ENCODE results near the gene GPD2. TPM values are rescaled to one million over a fixed set of nuclear protein-coding genes. Genes with fewer than 3 reads are reported as not detected.

GPD2 gene
- total and polyA plus RNA-seq, 2 of the 8 experiments (the other 6 are each of a cell fraction or from before 2014, with no cell fraction given) = 8.4 to 43.1 TPM

GRCh38 chr2:156585457-156585856 lies 149.3 kb downstream of the GPD2 start:
- Histone ChIP-seq H3K14ac (ENCODE audit: insufficient read length) (no peak overlapping the region), H3K27ac (ENCODE audit: low read depth, low read length) (no peak overlapping the region), H4K8ac (ENCODE audit: extremely low read depth, insufficient read depth, low read length) (no peak overlapping the region), H4K5ac (ENCODE audit: insufficient read length, low read depth, low read length) (no peak overlapping the region), H3K4me1 (replicated peaks in 1 of 4; ENCODE audit: control insufficient read depth in 3 of 4, insufficient read depth in 4 of 4, low read length in 3 of 4) (peaks cover 0 to 4% (median 0%) of the 10 kb centered on the region in 4 experiments; a peak in 1 of 7 replicates), H4K91ac (replicated peaks; ENCODE audit: insufficient read length, low read length) (no peak overlapping the region), H2AK5ac (ENCODE audit: low read depth, low read length) (no peak overlapping the region), H3K23ac (ENCODE audit: insufficient read length) (no peak overlapping the region), H3K18ac (ENCODE audit: extremely low read depth, low read length) (no peak overlapping the region), H3K23me2 (ENCODE audit: low read depth, low read length) (no peaks in the 10 kb centered on the region), H3K79me1 (ENCODE audit: low read depth, low read length) (no peaks in the 10 kb centered on the region), H2BK15ac (ENCODE audit: low read length) (no peak overlapping the region), H3K36me3 (ENCODE audit: control insufficient read depth in 2 of 4, insufficient read depth in 4 of 4, low read length in 3 of 4) (no peaks in the 10 kb centered on the region), H2BK12ac (ENCODE audit: low read depth, low read length) (no peak overlapping the region), H4K20me1 (replicated peaks in 1 of 2; ENCODE audit: control insufficient read depth in 1 of 2, insufficient read depth in 2 of 2, low read length in 2 of 2) (no peaks in the 10 kb centered on the region), H2BK120ac (replicated peaks; ENCODE audit: low read depth, low read length) (no peak overlapping the region), H3K27me3 (replicated peaks in 1 of 4; ENCODE audit: control insufficient read depth in 3 of 4, extremely low read depth in 1 of 4, insufficient read depth in 3 of 4, low read length in 3 of 4) (no peaks in the 10 kb centered on the region), H3K4ac (replicated peaks; ENCODE audit: insufficient read length, low read depth, low read length) (no peak overlapping the region), H2BK5ac (ENCODE audit: low read depth, low read length) (no peak overlapping the region), H3K9me3 (ENCODE audit: insufficient read depth in 2 of 2, low read depth in 1 of 2, low read length in 1 of 2) (no peaks in the 10 kb centered on the region), H3K79me2 (ENCODE audit: control insufficient read depth in 1 of 2, insufficient read depth in 2 of 2, low read length in 2 of 2) (no peaks in the 10 kb centered on the region), H3K4me3 (ENCODE audit: extremely low read depth in 1 of 4, insufficient read depth in 2 of 4, low read depth in 3 of 4, low read length in 4 of 4) (no peak overlapping the region), H3K56ac (replicated peaks; ENCODE audit: insufficient read length, low read depth, low read length) (no peak overlapping the region), H2BK20ac (ENCODE audit: low read length) (no peak overlapping the region), H3K4me2 (ENCODE audit: insufficient read depth in 1 of 2, low read depth in 2 of 2, low read length in 2 of 2) (no peak overlapping the region), H2AFZ (ENCODE audit: low read length) (no peak overlapping the region), H3K9ac (replicated peaks in 1 of 4; ENCODE audit: extremely low read depth in 1 of 4, low read depth in 3 of 4, low read length in 3 of 4) (no peak overlapping the region)
- TF ChIP-seq KDM5A (IDR thresholded peaks at IDR 0.05; ENCODE audit: low read length) (no peak), ZNF274 (IDR thresholded peaks at IDR 0.05; ENCODE audit: borderline replicate concordance, extremely low read depth, low read length) (no peak), CTBP2 (IDR thresholded peaks at IDR 0.05; ENCODE audit: borderline replicate concordance, insufficient read depth, insufficient read length, low read length) (no peak), TAF1 (IDR thresholded peaks at IDR 0.05; ENCODE audit: low read depth, low read length) (no peak), MAX (IDR thresholded peaks at IDR 0.05) (no peak), ASH2L (IDR thresholded peaks at IDR 0.05; ENCODE audit: low read length) (no peak), POU5F1 (IDR thresholded peaks at IDR 0.05; ENCODE audit: low read depth, low read length) (no peak), GTF2F1 (IDR thresholded peaks at IDR 0.05; ENCODE audit: borderline replicate concordance, low read depth, low read length) (no peak), HDAC2 (IDR thresholded peaks at IDR 0.05; ENCODE audit: borderline replicate concordance in 1 of 2, low read depth in 2 of 2, low read length in 2 of 2) (no peak), SRF (IDR thresholded peaks at IDR 0.05; ENCODE audit: low read depth, low read length) (no peak), POLR2A (IDR thresholded peaks at IDR 0.05; ENCODE audit: control extremely low read depth in 1 of 2, low read depth in 2 of 2, low read length in 2 of 2) (no peak), RFX5 (IDR thresholded peaks at IDR 0.05; ENCODE audit: borderline replicate concordance, low read depth, low read length) (no peak)
- no peak for DNase-seq (ENCODE audit: low read depth in 1 of 2, low spot score in 2 of 2)
- 100% methylated on average over 1 of the region's 1 CpG; no CpG with 5 or more reads in 1 of the 2 experiments for WGBS, 2 experiments (ENCODE audit: extremely low coverage in 1 of 2, insufficient coverage in 1 of 2, insufficient read length in 1 of 2, insufficient replicate concordance in 2 of 2, low coverage in 1 of 2, low lambda C conversion rate in 2 of 2, missing lambda C conversion rate in 1 of 2)
- ChIA-PET CTCF (ENCODE audit: partially characterized antibody) (no interaction called here), POLR2A (ENCODE audit: partially characterized antibody) (interaction anchor here (0.5 kb wide), 1 partner anchor 198 kb away, joined by 3 read pairs; no protein-coding TSS in a partner anchor)
- FAIRE-seq = no peak

All from H1 (cell line).